GM13977 (cell line): Measurements from ENCODE around the gene UQCC2.

ENCODE experiments used
- DNase-seq: peaks from one replicate; pipeline ENCODE4 v3.0.0; 2012; ENCODE audit warnings: low spot score
- CTCF ChIP-seq: IDR thresholded peaks from 2 replicates; pipeline ENCODE4 v1.5.1; 2012; ENCODE audit warnings: mild to moderate bottlenecking, control low read depth; ENCODE audit not compliant: insufficient read depth; ENCODE audit errors: extremely low read depth, missing control alignments
- in situ Hi-C: fragments of 300-500 bp; cut with MboI; formaldehyde crosslinking; loops from one replicate; pipeline ENCODE4 v1.12.0; 2022; ENCODE audit warnings: low sequenced_read_pairs, low pct_unique_long_range_greater_than_20kb, mixed read lengths, inconsistent platforms; ENCODE audit not compliant: unreplicated experiment

Gene UQCC2

GRCh38 chr6:33709605-33710295 lies 1.8 kb downstream of the UQCC2 start:
- TF ChIP-seq CTCF = no peak
- no peak for DNase-seq
- in situ Hi-C loops = loop anchor here (10.0 kb wide), 1 partner anchor 125 kb away; the partner anchor contains the start of gene BAK1

GRCh38 chr6:33708516-33709204 lies 2.8 kb downstream of the UQCC2 start:
- no peak for TF ChIP-seq CTCF
- in situ Hi-C loops = loop anchor here (10.0 kb wide), 1 partner anchor 124 kb away; the partner anchor contains the start of gene BAK1
- DNase-seq = no peak

GRCh38 chr6:33707771-33708170 lies 3.7 kb downstream of the UQCC2 start:
- DNase-seq = no peak
- in situ Hi-C loops = loop anchor here (10.0 kb wide), 1 partner anchor 123 kb away; the partner anchor contains the start of gene BAK1
- TF ChIP-seq CTCF = no peak

- no peak for DNase-seq
- in situ Hi-C loops = loop anchor here (10.0 kb wide), 1 partner anchor 121 kb away; the partner anchor contains the start of gene BAK1
- TF ChIP-seq CTCF = no peak
These were observed 5.4 kb downstream of the UQCC2 start for GRCh38 chr6:33705955-33706725.

- no peak for DNase-seq
- in situ Hi-C loops = loop anchor here (10.0 kb wide), 1 partner anchor 121 kb away; the partner anchor contains the start of gene BAK1
- no peak for TF ChIP-seq CTCF
These were observed 6.1 kb downstream of the UQCC2 start for GRCh38 chr6:33705268-33705885.
